Mesenchymal stem cell (in vitro differentiated cells and primary cell): ENCODE measurements around the gene SETD2.
"Not testable (repeated sequence)": the region's sequence is repeated elsewhere in the genome, so short reads cannot be mapped to it uniquely, and the experiment has no call there.

ENCODE experiments used
- DNase-seq: peaks from one replicate; pipeline ENCODE4 v3.0.0-alpha.2; 2013
- H2AFZ ChIP-seq: one replicate; pipeline ENCODE4 v1.6.1; 2013; ENCODE audit warnings: low read depth, mild to moderate bottlenecking, control low read depth, inconsistent platforms, low read length, moderate library complexity
- H2AK5ac ChIP-seq: 2 replicates; pipeline ENCODE4 v1.6.1; 2013; ENCODE audit warnings: low read length, moderate library complexity, mild to moderate bottlenecking, inconsistent platforms; ENCODE audit not compliant: severe bottlenecking
- H2BK120ac ChIP-seq: one replicate; pipeline ENCODE4 v1.6.1; 2013; ENCODE audit warnings: low read depth, mild to moderate bottlenecking, inconsistent platforms, low read length, moderate library complexity
- H2BK12ac ChIP-seq, 2 experiments: one replicate each; pipeline ENCODE4 v1.6.1; 2013; ENCODE audit warnings: inconsistent platforms in 2 of 2, low read length in 2 of 2, mild to moderate bottlenecking in 2 of 2, moderate library complexity in 2 of 2, control low read depth in 1 of 2
- H2BK15ac ChIP-seq: one replicate; pipeline ENCODE4 v1.6.1; 2013; ENCODE audit warnings: mild to moderate bottlenecking, low read depth, inconsistent platforms; ENCODE audit not compliant: poor library complexity, severe bottlenecking
- H2BK5ac ChIP-seq: 2 replicates; pipeline ENCODE4 v1.6.1; 2013; ENCODE audit warnings: low read depth, mild to moderate bottlenecking, low read length, control low read depth, inconsistent platforms; ENCODE audit not compliant: poor library complexity, severe bottlenecking
- H3K14ac ChIP-seq, 2 experiments: one replicate each; pipeline ENCODE4 v1.6.1; 2013; ENCODE audit warnings: inconsistent platforms in 2 of 2, low read length in 2 of 2, control low read depth in 1 of 2, mild to moderate bottlenecking in 1 of 2, moderate library complexity in 1 of 2
- H3K18ac ChIP-seq, 2 experiments: one replicate each; pipeline ENCODE4 v1.6.1; 2013; ENCODE audit warnings: inconsistent platforms in 2 of 2, low read length in 2 of 2, control low read depth in 1 of 2, low read depth in 1 of 2, mild to moderate bottlenecking in 1 of 2
- H3K23ac ChIP-seq, 2 experiments: one replicate each; pipeline ENCODE4 v1.6.1; 2013; ENCODE audit warnings: inconsistent platforms in 2 of 2, low read length in 2 of 2, mild to moderate bottlenecking in 2 of 2, moderate library complexity in 2 of 2, control low read depth in 1 of 2
- H3K27ac ChIP-seq: 2 replicates; pipeline ENCODE4 v1.5.1; 2013; ENCODE audit warnings: mild to moderate bottlenecking, moderate library complexity, low read length, control low read depth, inconsistent platforms; ENCODE audit not compliant: poor library complexity, severe bottlenecking
- H3K27me3 ChIP-seq, 2 experiments: 2 replicates each; pipeline versions ENCODE4 v1.6.1 to v1.7.0; 2013; ENCODE audit warnings: low read length in 2 of 2, mild to moderate bottlenecking in 2 of 2, moderate library complexity in 2 of 2, control low read depth in 1 of 2, inconsistent platforms in 1 of 2; ENCODE audit not compliant: control insufficient read depth in 1 of 2, insufficient read depth in 1 of 2
- H3K36me3 ChIP-seq, 2 experiments: 2 replicates each; pipeline versions ENCODE4 v1.6.1 to v1.7.0; 2013; ENCODE audit warnings: low read length in 2 of 2, control low read depth in 1 of 2, inconsistent platforms in 1 of 2, low read depth in 1 of 2, mild to moderate bottlenecking in 1 of 2; ENCODE audit not compliant: insufficient read depth in 2 of 2, control insufficient read depth in 1 of 2
- H3K4ac ChIP-seq, 2 experiments: one replicate each; pipeline ENCODE4 v1.6.1; 2013; ENCODE audit warnings: inconsistent platforms in 2 of 2, low read length in 2 of 2, mild to moderate bottlenecking in 2 of 2, moderate library complexity in 2 of 2, control low read depth in 1 of 2, low read depth in 1 of 2
- H3K4me1 ChIP-seq: 2 replicates; pipeline ENCODE4 v1.6.1; 2013; ENCODE audit warnings: low read depth, low read length, control low read depth; ENCODE audit not compliant: control insufficient read depth, insufficient read depth
- H3K4me2 ChIP-seq: 2 replicates; pipeline ENCODE4 v1.6.1; 2013; ENCODE audit warnings: low read length, mild to moderate bottlenecking, inconsistent platforms; ENCODE audit not compliant: poor library complexity, severe bottlenecking
- H3K4me3 ChIP-seq, 2 experiments: 2 replicates each; pipeline versions ENCODE4 v1.5.1 to v1.7.0; 2013; ENCODE audit warnings: low read length in 2 of 2, mild to moderate bottlenecking in 2 of 2, control low read depth in 1 of 2, low read depth in 1 of 2; ENCODE audit not compliant: insufficient read depth in 1 of 2
- H3K79me1 ChIP-seq: replicated peaks from 2 replicates; pipeline ENCODE4 v1.6.1; 2013; ENCODE audit warnings: mild to moderate bottlenecking, control low read depth, low read length, inconsistent platforms; ENCODE audit not compliant: poor library complexity, severe bottlenecking
- H3K9ac ChIP-seq: 2 replicates; pipeline ENCODE4 v1.7.0; 2013; ENCODE audit warnings: mild to moderate bottlenecking, low read length, moderate library complexity
- H3K9me3 ChIP-seq: 2 replicates; pipeline ENCODE4 v1.7.0; 2013; ENCODE audit warnings: mild to moderate bottlenecking, low read length; ENCODE audit not compliant: control insufficient read depth
- H4K8ac ChIP-seq: one replicate; pipeline ENCODE4 v1.6.1; 2013; ENCODE audit warnings: inconsistent platforms, mild to moderate bottlenecking, low read length, moderate library complexity
- H4K91ac ChIP-seq: one replicate; pipeline ENCODE4 v1.6.1; 2013; ENCODE audit warnings: mild to moderate bottlenecking, low read length, inconsistent platforms
- WGBS: methylation state at CpG from one replicate; pipeline ENCODE4 v1.1.7; 2013; ENCODE audit warnings: mixed read lengths; 5-methylcytosine and 5-hydroxymethylcytosine counted together

SETD2 gene

DNA sequence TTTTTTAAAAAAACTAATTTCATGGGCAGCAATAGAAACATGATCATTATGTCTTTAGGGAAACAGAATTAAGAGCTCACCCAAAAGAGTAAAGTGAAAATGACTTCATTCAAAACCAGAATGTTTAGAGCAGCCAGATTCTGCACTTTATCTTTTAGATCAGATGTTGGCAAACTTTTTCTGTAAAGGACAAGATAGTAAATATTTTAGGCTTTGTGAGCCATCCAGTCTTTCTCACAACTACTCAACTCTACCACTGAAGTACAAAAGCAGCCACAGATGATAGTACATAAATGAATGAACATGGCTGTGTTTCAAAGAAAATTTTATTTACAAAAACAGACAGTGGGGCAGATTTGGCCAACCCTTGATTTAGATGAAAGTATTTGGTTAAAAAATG lies 84.5 kb downstream of the SETD2 start:
- H2BK12ac ChIP-seq, result no peak overlapping the region
- H3K14ac ChIP-seq, result no peak overlapping the region
- H2AFZ ChIP-seq, result no peak overlapping the region
- H3K23ac ChIP-seq, result no peak overlapping the region
- H3K36me3 ChIP-seq, result peaks cover 8 to 84% of the 10 kb centered on the region in 2 experiments
- no peaks in the 10 kb centered on the region for H3K27me3 ChIP-seq
- no peak overlapping the region for H2BK120ac ChIP-seq
- H3K4me2 ChIP-seq, result no peak overlapping the region
- DNase-seq, result no peak
- H3K27ac ChIP-seq, result no peak overlapping the region
- no peak overlapping the region for H3K4ac ChIP-seq
- H2BK5ac ChIP-seq, result no peak overlapping the region
- no peak overlapping the region for H2BK15ac ChIP-seq
- peaks cover 15% of the 10 kb centered on the region for H3K79me1 ChIP-seq
- H3K9me3 ChIP-seq, result no peaks in the 10 kb centered on the region
- H3K18ac ChIP-seq, result no peak overlapping the region
- H3K4me3 ChIP-seq, result no peak overlapping the region
- H4K91ac ChIP-seq, result no peak overlapping the region
- no peak overlapping the region for H3K9ac ChIP-seq
- H3K4me1 ChIP-seq, result no peaks in the 10 kb centered on the region
- H2AK5ac ChIP-seq, result no peak overlapping the region
- no peak overlapping the region for H4K8ac ChIP-seq

DNA sequence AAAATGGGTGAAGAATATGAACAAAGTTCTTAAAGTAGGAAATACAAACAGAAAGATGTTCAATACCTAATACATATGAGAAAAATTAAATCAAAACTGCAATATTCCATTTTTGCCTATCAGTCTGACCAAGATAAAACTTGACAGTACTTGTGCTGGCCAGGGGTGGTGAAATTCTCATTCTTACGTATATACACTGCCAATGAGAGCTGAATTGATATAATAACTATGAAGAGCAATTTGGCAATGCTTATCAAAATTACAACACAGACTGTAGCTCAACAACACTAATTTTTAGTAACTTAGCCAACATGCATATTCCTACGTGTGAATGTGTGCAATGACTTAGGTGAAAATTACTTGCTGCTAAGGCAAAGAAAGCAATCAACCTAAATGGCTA lies 90.2 kb downstream of the SETD2 start:
- Histone ChIP-seq H2BK12ac (no peak overlapping the region), H3K4me1 (no peaks in the 10 kb centered on the region), H3K9me3 (no peaks in the 10 kb centered on the region), H3K4me3 (no peak overlapping the region), H3K27ac (no peak overlapping the region), H3K23ac (no peak overlapping the region), H2AK5ac (no peak overlapping the region), H3K14ac (no peak overlapping the region), H4K91ac (no peak overlapping the region), H2BK15ac (no peak overlapping the region), H3K4ac (no peak overlapping the region), H2AFZ (no peak overlapping the region), H3K27me3 (no peaks in the 10 kb centered on the region), H3K9ac (no peak overlapping the region), H3K79me1 (peaks cover 11% of the 10 kb centered on the region), H3K18ac (no peak overlapping the region), H3K36me3 (peaks cover 6 to 55% of the 10 kb centered on the region in 2 experiments), H2BK120ac (no peak overlapping the region), H4K8ac (no peak overlapping the region), H2BK5ac (no peak overlapping the region), H3K4me2 (no peak overlapping the region)
- 100% methylated on average over 1 of the region's 2 CpGs for WGBS
- no peak for DNase-seq

DNA sequence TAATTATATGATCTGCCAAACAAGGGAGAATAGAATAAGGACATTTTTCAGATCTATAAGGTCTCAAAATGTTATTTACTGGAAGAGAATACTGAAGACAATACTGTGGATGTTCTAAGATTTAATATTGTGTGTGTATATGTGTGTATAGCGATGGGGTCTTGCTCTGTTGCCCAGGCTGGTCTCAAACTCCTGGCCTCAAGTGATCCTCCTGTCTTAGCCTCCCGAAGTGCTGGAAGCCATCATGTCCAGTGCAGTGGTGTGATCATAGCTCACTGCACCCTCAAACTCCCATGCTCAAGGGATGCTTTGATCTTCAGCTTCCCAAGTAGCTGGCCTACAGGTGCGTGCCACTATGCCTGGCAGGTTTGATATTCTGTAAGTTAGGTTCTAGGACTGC lies 93.1 kb downstream of the SETD2 start:
- Histone ChIP-seq H3K14ac (no peak overlapping the region), H3K27me3 (no peaks in the 10 kb centered on the region), H3K36me3 (peaks cover 3 to 43% of the 10 kb centered on the region in 2 experiments), H4K8ac (no peak overlapping the region), H3K4me3 (no peak overlapping the region), H3K4me1 (no peaks in the 10 kb centered on the region), H3K9me3 (no peaks in the 10 kb centered on the region), H3K23ac (no peak overlapping the region), H2AFZ (no peak overlapping the region), H2BK120ac (no peak overlapping the region), H3K9ac (no peak overlapping the region), H2BK15ac (no peak overlapping the region), H2BK5ac (no peak overlapping the region), H3K4ac (no peak overlapping the region), H3K4me2 (no peak overlapping the region), H3K18ac (no peak overlapping the region), H2BK12ac (no peak overlapping the region), H4K91ac (no peak overlapping the region), H3K27ac (no peak overlapping the region), H2AK5ac (no peak overlapping the region), H3K79me1 (peaks cover 13% of the 10 kb centered on the region)
- 97% methylated on average over 3 of the region's 3 CpGs for WGBS
- DNase-seq, result no peak

DNA sequence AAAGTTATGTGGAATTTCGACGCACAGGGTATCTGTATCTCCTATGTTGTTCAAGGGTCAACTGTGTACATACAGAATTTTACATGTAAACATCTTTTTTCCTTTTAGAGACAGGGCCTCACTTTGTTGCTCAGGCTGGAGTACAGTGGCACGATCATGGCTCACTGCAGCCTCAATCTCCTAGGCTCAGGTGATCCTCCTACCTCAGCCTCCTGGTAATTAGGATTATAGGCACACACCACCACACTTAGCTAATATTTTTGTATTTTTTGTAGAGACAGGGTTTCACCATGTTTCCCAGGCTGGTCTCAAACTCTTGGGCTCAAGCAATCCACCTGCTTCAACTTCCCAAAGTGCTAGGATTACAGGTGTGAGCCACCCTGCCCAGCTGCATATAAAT lies 97.7 kb downstream of the SETD2 start:
- H3K27me3 ChIP-seq, H3K27ac ChIP-seq, H4K91ac ChIP-seq, H2BK5ac ChIP-seq, H3K4ac ChIP-seq, H3K14ac ChIP-seq, H3K4me1 ChIP-seq, H3K9me3 ChIP-seq, DNase-seq, H3K23ac ChIP-seq, H3K4me3 ChIP-seq, H3K9ac ChIP-seq, H2AFZ ChIP-seq, H3K18ac ChIP-seq, H2BK15ac ChIP-seq, H4K8ac ChIP-seq, H2BK120ac ChIP-seq, H2BK12ac ChIP-seq, H3K4me2 ChIP-seq, H2AK5ac ChIP-seq: not testable (repeated sequence)
- H3K79me1 ChIP-seq, result peaks cover 24% of the 10 kb centered on the region
- peaks cover 5 to 66% of the 10 kb centered on the region in 2 experiments for H3K36me3 ChIP-seq
- WGBS, result 100% methylated on average over 3 of the region's 3 CpGs
